GM23338 (cell line): ENCODE measurements around the gene NSMCE1. TPM values are rescaled to one million over a fixed set of nuclear protein-coding genes. Genes with fewer than 3 reads are reported as not detected.

Experiments
- ATAC-seq: fragments of 200-7000 bp; cut with Tn5 transposase; 3 replicates; pipeline ENCODE4 v1.9.1; 2020
- DNase-seq: peaks from one replicate; pipeline ENCODE4 v3.0.0-alpha.2; 2015; ENCODE audit warnings: low spot score
- H2AFZ ChIP-seq: fragments of 200-600 bp; sonication (generic); 2 replicates; pipeline ENCODE4 v1.8.0; 2016; ENCODE audit warnings: antibody characterized with exemption, mild to moderate bottlenecking, moderate library complexity
- H3F3A ChIP-seq: fragments of 200-600 bp; sonication (generic); replicated peaks from 2 replicates; pipeline ENCODE4 v1.8.0; 2017; ENCODE audit warnings: antibody characterized with exemption, mixed run types, low read depth
- H3K27ac ChIP-seq: fragments of 200-600 bp; sonication (generic); 2 replicates; pipeline ENCODE4 v1.6.1; 2016; ENCODE audit warnings: low read depth
- H3K27me3 ChIP-seq: fragments of 200-600 bp; sonication (generic); 2 replicates; pipeline ENCODE4 v1.8.0; 2016; ENCODE audit warnings: mild to moderate bottlenecking, mixed run types, moderate library complexity; ENCODE audit not compliant: insufficient read depth
- H3K36me3 ChIP-seq: fragments of 200-600 bp; sonication (generic); 2 replicates; pipeline ENCODE4 v1.8.0; 2016; ENCODE audit warnings: mild to moderate bottlenecking; ENCODE audit not compliant: insufficient read depth
- H3K4me1 ChIP-seq: fragments of 200-600 bp; sonication (generic); 2 replicates; pipeline ENCODE4 v1.8.0; 2016; ENCODE audit warnings: mild to moderate bottlenecking, moderate library complexity; ENCODE audit not compliant: insufficient read depth
- H3K4me2 ChIP-seq: fragments of 200-600 bp; sonication (generic); 2 replicates; pipeline ENCODE4 v1.7.1; 2017; ENCODE audit warnings: mixed run types
- H3K4me3 ChIP-seq: fragments of 200-600 bp; sonication (generic); 2 replicates; pipeline ENCODE4 v1.6.1; 2016; ENCODE audit warnings: mixed run types
- H3K79me2 ChIP-seq: fragments of 200-600 bp; sonication (generic); replicated peaks from 2 replicates; pipeline ENCODE4 v1.8.0; 2017; ENCODE audit warnings: mild to moderate bottlenecking; ENCODE audit not compliant: insufficient read depth
- H3K9me2 ChIP-seq: fragments of 200-600 bp; sonication (generic); 2 replicates; pipeline ENCODE4 v1.8.0; 2017; ENCODE audit not compliant: insufficient read depth
- H4K20me1 ChIP-seq: fragments of 200-600 bp; sonication (generic); replicated peaks from 2 replicates; pipeline ENCODE4 v1.8.0; 2017; ENCODE audit warnings: mild to moderate bottlenecking; ENCODE audit not compliant: insufficient read depth
- H3K27ac Mint-ChIP-seq: 2 replicates; pipeline ENCODE4 v1.8.0; 2020; ENCODE audit warnings: inconsistent platforms, mild to moderate bottlenecking, moderate library complexity, mixed read lengths
- H3K27me3 Mint-ChIP-seq: 3 replicates; pipeline ENCODE4 v1.8.0; 2022; ENCODE audit warnings: low read depth, mild to moderate bottlenecking, moderate library complexity, mixed read lengths, inconsistent platforms; ENCODE audit not compliant: insufficient read depth, poor library complexity
- H3K36me3 Mint-ChIP-seq: 3 replicates; pipeline ENCODE4 v1.8.0; 2021; ENCODE audit warnings: low read depth, mild to moderate bottlenecking, inconsistent platforms, moderate library complexity, mixed read lengths
- H3K4me1 Mint-ChIP-seq: 3 replicates; pipeline ENCODE4 v1.8.0; 2020; ENCODE audit warnings: mild to moderate bottlenecking, inconsistent platforms, mixed read lengths
- H3K4me3 Mint-ChIP-seq: 3 replicates; pipeline ENCODE4 v1.8.0; 2021; ENCODE audit warnings: moderate library complexity, mild to moderate bottlenecking, inconsistent platforms, mixed read lengths
- H3K9me3 Mint-ChIP-seq: 3 replicates; pipeline ENCODE4 v1.8.0; 2020; ENCODE audit warnings: moderate library complexity, mild to moderate bottlenecking, inconsistent platforms, mixed read lengths
- CREB1 ChIP-seq: fragments of 250-450 bp; sonication (Bioruptor Pico); IDR thresholded peaks from 2 replicates; pipeline ENCODE4 v1.5.0; 2020; ENCODE audit warnings: low read depth, mild to moderate bottlenecking, moderate library complexity
- CTCF ChIP-seq, 2 experiments: fragments of 200-600 bp in 1 of 2; sonication (generic) in 1 of 2; conservative IDR thresholded peaks; 2 replicates each; pipeline versions ENCODE4 v1.5.1 to v1.6.1; 2016 to 2017; ENCODE audit warnings: antibody characterized with exemption in 2 of 2, low read depth in 2 of 2, mild to moderate bottlenecking in 2 of 2, moderate library complexity in 1 of 2
- ETS1 ChIP-seq: IDR thresholded peaks from 2 replicates; pipeline ENCODE4 v1.6.1; 2016; ENCODE audit warnings: antibody characterized with exemption
- NANOG ChIP-seq: IDR thresholded peaks from 2 replicates; pipeline ENCODE4 v1.6.1; 2016; ENCODE audit warnings: antibody characterized with exemption, borderline replicate concordance
- POLR2AphosphoS5 ChIP-seq: IDR thresholded peaks from 2 replicates; pipeline ENCODE4 v1.6.1; 2016; ENCODE audit warnings: antibody characterized with exemption, low read depth
- ZNF114 ChIP-seq: fragments of 250-450 bp; sonication (Bioruptor Pico); IDR thresholded peaks from 2 replicates; pipeline ENCODE4 v1.5.0; 2020; ENCODE audit warnings: mild to moderate bottlenecking, moderate library complexity
- ZNF462 ChIP-seq: fragments of 250-450 bp; sonication (Bioruptor Pico); IDR thresholded peaks from 2 replicates; pipeline ENCODE4 v1.5.0; 2020; ENCODE audit warnings: mild to moderate bottlenecking, moderate library complexity
- polyA plus RNA-seq: library from polyadenylated mRNA; unstranded; fragments of >200 nt; fragmentation: Nextera tagmentation; extraction: Ambion mirVana; gene quantifications from 2 replicates; pipeline ENCODE4 v1.2.1, GENCODE V29; 2016
- total RNA-seq: library from RNA; depleted of rRNA; stranded (reverse); fragments of >200 nt; shearing (Covaris generic); gene quantifications from 2 replicates; pipeline ENCODE4 v1.2.3, GENCODE V29; 2014

Gene NSMCE1
- total and polyA plus RNA-seq, 2 experiments from 2014 or later: 30.6 to 50.8 TPM

- H3F3A ChIP-seq: no peaks in the 10 kb centered on the region
- TF ChIP-seq CREB1 (CRISPR knock-in tag) (no peak), CTCF (conservative IDR thresholded peaks at IDR 0.05; ENCODE audit: low read depth in 2 of 2) (peak in 1 of 2 experiments; percentile 41; a peak in 2 of 4 replicates), ZNF462 (no peak), ZNF114 (no peak), POLR2AphosphoS5 (no peak), ETS1 (no peak), NANOG (no peak)
- no peaks in the 10 kb centered on the region for H4K20me1 ChIP-seq
- no peaks in the 10 kb centered on the region for H3K36me3 ChIP-seq
- H3K4me3 ChIP-seq: no peak overlapping the region
- H3K27ac ChIP-seq: no peak overlapping the region
- no peak overlapping the region for H3K4me3 Mint-ChIP-seq
- H3K27me3 Mint-ChIP-seq: peaks cover 4% of the 10 kb centered on the region
- H3K9me3 Mint-ChIP-seq: peaks cover 3% of the 10 kb centered on the region; the same call in 2 of the 3 replicates
- no peaks in the 10 kb centered on the region for H3K79me2 ChIP-seq
- peak; percentile 23; the same call in 2 of the 3 replicates for ATAC-seq
- DNase-seq: no peak
- H3K27ac Mint-ChIP-seq: no peak overlapping the region
- H3K4me2 ChIP-seq: no peak overlapping the region
- H3K9me2 ChIP-seq: no peaks in the 10 kb centered on the region
- no peak overlapping the region for H2AFZ ChIP-seq
- H3K4me1 ChIP-seq: no peaks in the 10 kb centered on the region
- peaks cover 5% of the 10 kb centered on the region; the same call in 2 of the 3 replicates for H3K36me3 Mint-ChIP-seq
- peaks cover 4% of the 10 kb centered on the region; the same call in 2 of the 3 replicates for H3K4me1 Mint-ChIP-seq
- H3K27me3 ChIP-seq: no peaks in the 10 kb centered on the region
Observed at GRCh38 chr16:27223226-27223610, 45.4 kb downstream of the NSMCE1 start.
